ENCODE results near the gene CREB3L2.
"Not testable (repeated sequence)": the region's sequence is repeated elsewhere in the genome, so short reads cannot be mapped to it uniquely, and the experiment has no call there.

CREB3L2 gene

DNA sequence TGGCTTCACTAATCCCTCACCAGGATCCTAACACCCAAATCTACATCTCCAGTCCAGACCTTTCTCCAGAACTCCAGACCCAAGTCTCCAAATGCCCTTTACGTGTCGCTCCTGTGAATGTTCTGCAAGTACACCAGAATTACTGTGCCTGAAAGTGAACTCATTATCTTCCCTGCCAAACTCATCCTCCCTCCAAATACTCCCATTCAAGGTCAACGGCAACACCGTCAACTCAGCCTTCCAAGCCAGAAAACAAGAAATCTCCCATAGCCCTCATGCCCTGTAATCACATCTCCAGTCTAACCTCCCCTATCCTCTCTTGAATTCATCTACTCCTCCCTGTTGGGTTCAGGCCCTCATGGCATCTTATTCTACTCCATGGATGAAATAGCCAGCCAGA, 12.3 kb downstream of the CREB3L2 start:
- in situ Hi-C loops (cut with HindIII; ENCODE audit: low sequenced_read_pairs) = no loop called here

DNA sequence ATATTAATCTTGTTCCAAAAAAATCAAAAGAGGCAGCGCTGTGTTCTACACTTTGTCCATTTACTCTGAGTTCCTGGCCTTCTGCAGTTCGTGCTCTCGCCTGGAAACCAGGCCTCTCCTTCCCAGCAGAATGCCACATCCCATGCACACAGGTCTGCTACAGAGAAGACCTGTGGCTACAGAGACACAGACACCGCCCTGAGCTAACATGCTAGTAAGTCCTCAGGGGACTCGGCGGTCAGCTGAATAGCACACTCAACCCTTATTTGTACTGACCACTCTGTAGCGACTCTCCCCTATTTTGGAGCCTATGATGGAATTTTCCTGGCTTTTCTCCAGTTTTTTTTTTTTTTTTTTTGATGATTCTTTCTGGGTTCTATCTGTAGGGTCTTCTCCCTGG, 12.8 kb downstream of the CREB3L2 start:
- in situ Hi-C loops (cut with HindIII; ENCODE audit: low sequenced_read_pairs) = no loop called here

GRCh38 chr7:137987968-137988367, 13.9 kb downstream of the CREB3L2 start:
- in situ Hi-C loops (cut with HindIII; ENCODE audit: low sequenced_read_pairs) = no loop called here

GRCh38 chr7:137987563-137987962, 14.3 kb downstream of the CREB3L2 start:
- in situ Hi-C loops (cut with HindIII; ENCODE audit: low sequenced_read_pairs) = no loop called here

DNA sequence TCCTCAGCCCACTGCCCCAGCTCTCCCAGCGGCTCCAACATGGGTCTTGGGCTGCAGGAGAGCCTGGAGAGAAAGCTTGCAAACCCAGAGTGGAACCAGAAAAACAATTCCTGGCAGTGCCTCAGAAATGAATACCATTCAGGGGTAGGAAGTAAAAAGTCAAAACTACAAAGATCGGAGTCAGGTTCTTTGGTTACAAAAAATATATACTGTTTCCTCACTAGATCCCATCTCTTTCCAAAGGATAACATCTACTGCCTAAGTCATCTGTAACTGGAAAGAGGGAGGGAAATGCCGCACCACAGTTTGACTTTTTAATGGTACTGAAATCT, 14.9 kb downstream of the CREB3L2 start:
- in situ Hi-C loops (cut with HindIII; ENCODE audit: low sequenced_read_pairs) = no loop called here

GRCh38 chr7:137986252-137987017, 15.5 kb downstream of the CREB3L2 start:
- in situ Hi-C loops (cut with HindIII; ENCODE audit: low sequenced_read_pairs) = no loop called here

- in situ Hi-C loops (cut with HindIII; ENCODE audit: low sequenced_read_pairs) = no loop called here
These were observed 16.0 kb downstream of the CREB3L2 start for GRCh38 chr7:137985897-137986251.

- in situ Hi-C loops (cut with HindIII; ENCODE audit: low sequenced_read_pairs) = no loop called here
These were observed 16.5 kb downstream of the CREB3L2 start for GRCh38 chr7:137985253-137985896.

DNA sequence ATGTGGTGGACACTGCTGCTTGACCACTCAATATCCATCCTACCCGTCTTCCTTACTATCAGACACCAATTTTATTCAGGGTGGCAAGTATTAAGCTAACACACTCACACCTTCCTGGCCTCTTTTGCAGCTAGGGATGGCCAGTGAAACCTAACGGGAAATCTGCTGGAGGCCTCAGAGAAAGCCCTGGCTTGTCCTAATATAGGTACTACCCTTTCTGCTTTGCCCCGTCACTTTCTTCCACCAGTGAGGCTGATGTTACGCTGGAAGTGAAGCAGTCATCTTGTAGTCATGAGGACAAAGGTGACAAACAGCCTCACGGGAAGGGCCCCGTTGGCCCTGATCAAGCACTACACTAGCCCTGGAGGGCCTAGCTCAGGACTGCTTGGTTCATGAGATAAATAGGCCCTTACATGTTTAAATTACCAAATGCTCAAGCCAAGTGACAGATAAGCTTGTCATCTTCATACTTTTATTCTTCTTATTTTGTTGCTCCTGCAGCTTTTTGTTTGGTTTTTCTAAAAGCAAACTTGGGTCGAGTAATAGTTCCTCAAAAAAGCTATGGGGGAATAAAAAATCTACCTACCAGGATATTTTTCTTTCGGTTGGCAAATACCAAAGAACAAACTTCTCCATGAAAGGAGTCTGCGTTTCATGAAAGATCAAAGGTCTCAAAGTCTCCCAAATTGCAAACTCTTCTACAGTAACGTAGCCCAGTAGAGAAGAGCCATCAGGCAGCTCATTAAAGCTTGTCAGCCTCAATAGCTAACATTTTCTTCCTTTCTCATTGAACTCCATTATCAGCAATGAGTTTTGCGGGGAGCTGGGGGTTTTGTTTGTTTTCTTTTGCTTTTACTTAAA, 17.5 kb downstream of the CREB3L2 start:
- in situ Hi-C loops (cut with HindIII; ENCODE audit: low sequenced_read_pairs) = no loop called here

DNA sequence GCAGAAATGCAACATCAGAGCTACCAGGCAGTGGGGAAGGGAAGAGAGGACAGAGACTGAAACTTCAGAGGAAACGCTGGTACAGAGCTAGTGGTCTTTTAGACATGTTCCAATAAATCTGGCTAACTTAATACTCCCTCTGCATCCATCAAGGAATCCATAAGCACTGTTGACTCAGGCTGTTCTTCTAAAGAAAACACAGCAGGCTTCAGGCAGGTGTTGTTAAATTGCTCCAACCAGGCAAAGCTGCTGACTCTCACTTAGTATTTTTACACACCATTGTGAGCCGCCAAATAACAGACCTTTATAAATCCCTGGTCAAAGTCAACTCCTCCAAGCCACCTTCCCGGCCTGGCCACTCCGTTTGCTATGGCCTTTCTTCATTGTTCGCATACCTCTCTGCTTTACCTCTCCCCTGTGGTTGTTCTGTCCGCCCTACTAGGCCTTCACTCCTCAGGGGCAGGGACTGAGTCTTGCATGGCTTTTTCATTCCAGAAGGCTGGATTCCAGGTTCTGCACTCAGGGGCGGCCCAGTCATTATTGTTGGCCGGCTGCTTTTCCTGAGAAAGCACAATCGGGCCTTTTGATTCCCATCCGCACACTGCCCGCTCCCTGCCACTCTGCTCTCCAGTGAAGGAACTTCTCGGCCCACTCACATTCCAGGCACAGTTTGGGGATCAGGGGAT, 18.4 kb downstream of the CREB3L2 start:
- in situ Hi-C loops (cut with HindIII; ENCODE audit: low sequenced_read_pairs) = no loop called here

- in situ Hi-C loops (cut with HindIII; ENCODE audit: low sequenced_read_pairs) = not testable (repeated sequence)
These were observed 19.5 kb downstream of the CREB3L2 start for GRCh38 chr7:137982394-137982793.

- in situ Hi-C loops (cut with HindIII; ENCODE audit: low sequenced_read_pairs) = no loop called here
These were observed 20.2 kb downstream of the CREB3L2 start for GRCh38 chr7:137981668-137982067.

- in situ Hi-C loops (cut with HindIII; ENCODE audit: low sequenced_read_pairs) = no loop called here
These were observed 20.7 kb downstream of the CREB3L2 start for GRCh38 chr7:137981175-137981574.

DNA sequence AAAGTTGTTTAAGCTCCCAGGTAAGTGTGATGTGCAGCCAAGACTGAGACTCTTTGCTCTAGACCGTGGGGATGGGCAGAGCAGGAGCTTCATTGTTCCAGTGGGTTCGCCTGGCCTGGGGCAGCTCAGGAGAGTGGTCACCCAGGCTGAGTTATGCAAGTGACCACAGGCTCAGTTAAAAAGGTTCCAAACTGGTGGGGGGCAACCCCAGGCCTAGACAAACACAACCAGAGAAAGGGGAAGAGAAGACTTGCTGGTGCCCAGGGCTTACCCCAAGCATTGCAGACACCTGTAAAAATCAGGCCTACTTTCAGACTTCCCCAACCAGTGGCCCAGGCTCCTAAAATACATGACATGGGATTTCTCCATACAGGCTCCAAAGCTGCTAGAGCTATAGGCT, 21.6 kb downstream of the CREB3L2 start:
- in situ Hi-C loops (cut with HindIII; ENCODE audit: low sequenced_read_pairs) = no loop called here

DNA sequence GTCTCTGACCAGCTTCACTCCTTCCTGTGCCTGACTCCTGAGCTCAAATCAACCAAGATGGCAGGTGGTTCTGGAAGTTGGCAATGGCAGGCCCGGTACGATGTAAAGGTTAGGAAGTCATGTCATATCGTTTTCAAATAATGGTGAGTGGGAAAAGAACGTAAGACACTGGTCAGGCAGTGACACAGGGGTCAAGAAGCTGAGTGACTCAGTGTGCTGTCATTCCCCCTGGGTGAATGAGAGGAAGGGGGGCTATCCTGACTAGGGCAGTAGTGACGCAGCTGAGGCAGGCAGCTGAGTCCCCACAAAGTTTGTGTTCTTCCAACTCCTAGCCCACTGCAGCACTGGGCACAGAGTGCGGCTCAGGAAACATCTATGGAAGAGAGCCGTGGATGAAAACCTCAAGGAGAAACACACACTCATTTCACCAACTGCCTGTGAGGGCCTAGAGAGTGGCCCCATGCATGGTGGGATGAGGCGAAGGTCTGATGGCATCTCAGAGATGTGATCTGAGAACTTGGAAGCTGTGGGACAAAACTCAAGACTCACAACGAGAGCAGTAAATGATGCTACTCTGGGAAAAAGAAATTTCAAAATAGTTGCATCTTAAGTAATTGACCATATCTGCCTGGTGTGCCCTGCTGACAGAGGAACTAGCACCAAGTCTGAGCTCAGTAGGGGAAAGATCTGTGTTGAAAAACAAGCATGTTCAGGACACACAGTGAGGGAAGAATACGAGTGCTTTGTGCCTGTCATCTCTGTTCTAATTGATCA, 23.2 kb downstream of the CREB3L2 start:
- in situ Hi-C loops (cut with HindIII; ENCODE audit: low sequenced_read_pairs) = no loop called here

- in situ Hi-C loops (cut with HindIII; ENCODE audit: low sequenced_read_pairs) = no loop called here
These were observed 24.7 kb downstream of the CREB3L2 start for GRCh38 chr7:137977173-137977572.

GRCh38 chr7:137976696-137977095, 25.2 kb downstream of the CREB3L2 start:
- in situ Hi-C loops (cut with HindIII; ENCODE audit: low sequenced_read_pairs) = no loop called here

DNA sequence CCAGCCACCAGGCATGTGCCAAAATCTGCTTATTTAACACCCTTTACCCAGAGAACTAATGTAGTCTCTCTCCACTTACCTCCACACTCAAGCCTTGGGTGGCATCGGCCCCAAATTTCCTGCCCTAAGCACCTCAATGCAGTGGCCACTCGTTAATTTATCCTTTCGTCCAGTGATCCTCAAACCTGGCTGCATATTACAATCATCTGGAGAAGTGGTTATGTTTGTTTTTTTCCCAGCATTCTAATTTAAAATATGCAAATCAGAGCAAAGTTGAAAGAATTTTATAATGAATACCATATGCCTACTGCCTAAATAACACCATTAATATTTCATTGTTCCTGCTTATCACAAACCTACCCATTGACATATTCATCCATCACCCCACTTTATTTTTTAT, 25.7 kb downstream of the CREB3L2 start:
- in situ Hi-C loops (cut with HindIII; ENCODE audit: low sequenced_read_pairs) = no loop called here

- in situ Hi-C loops (cut with HindIII; ENCODE audit: low sequenced_read_pairs) = no loop called here
These were observed 26.1 kb downstream of the CREB3L2 start for GRCh38 chr7:137975768-137976167.

- in situ Hi-C loops (cut with HindIII; ENCODE audit: low sequenced_read_pairs) = no loop called here
These were observed 26.7 kb downstream of the CREB3L2 start for GRCh38 chr7:137975221-137975620.

DNA sequence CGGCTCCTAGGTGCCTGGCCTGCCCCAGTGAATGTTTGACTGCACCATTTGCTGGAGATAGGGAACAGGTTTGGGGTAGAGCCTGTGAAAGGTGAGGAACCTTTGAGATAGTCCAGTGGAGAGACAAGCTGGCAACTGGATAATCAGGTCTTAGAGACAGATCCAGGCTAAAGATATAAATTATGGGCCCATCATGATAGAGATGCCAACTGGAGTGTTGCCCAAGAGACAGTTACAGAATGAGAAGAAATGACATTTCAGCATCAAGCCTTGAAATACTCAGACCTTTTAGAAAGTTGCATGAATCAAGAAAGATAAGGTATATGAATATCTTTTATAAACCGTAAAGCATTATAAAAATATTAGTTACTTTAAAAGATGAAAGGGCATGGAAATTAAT, 27.1 kb downstream of the CREB3L2 start:
- in situ Hi-C loops (cut with HindIII; ENCODE audit: low sequenced_read_pairs) = no loop called here

Data from DLD1 (cell line).